WTC11 (cell line): Measurements from ENCODE around the gene KNDC1. TPM values are rescaled to one million over a fixed set of nuclear protein-coding genes. Genes with fewer than 3 reads are reported as not detected.

Experiments
- ATAC-seq: fragments of 200-7000 bp; cut with Tn5 transposase; 2 replicates; pipeline ENCODE4 v1.10.0; 2021; ENCODE audit warnings: mild to moderate bottlenecking, moderate library complexity
- CTCF ChIA-PET: fragments of 300-600 bp; sonication (Branson Sonifier 250); formaldehyde crosslinking; loops from one replicate; lab custom pipeline; 2021; ENCODE audit warnings: antibody characterized with exemption; lab: Charles Lee
- POLR2A ChIA-PET: fragments of 350-600 bp; sonication (Branson Sonifier 250); formaldehyde crosslinking; loops from one replicate; lab custom pipeline; 2021; ENCODE audit warnings: antibody characterized with exemption; lab: Charles Lee
- DNase-seq: peaks from one replicate; pipeline ENCODE4 v3.0.0; 2021; ENCODE audit warnings: low spot score
- H3K27ac Mint-ChIP-seq: 2 replicates; pipeline ENCODE4 v1.8.0; 2021; ENCODE audit warnings: mixed read lengths
- H3K27me3 Mint-ChIP-seq: 2 replicates; pipeline ENCODE4 v1.8.0; 2021; ENCODE audit warnings: low read depth, mild to moderate bottlenecking, moderate library complexity, mixed read lengths
- H3K36me3 Mint-ChIP-seq: 2 replicates; pipeline ENCODE4 v1.8.0; 2021; ENCODE audit warnings: mixed read lengths
- H3K4me1 Mint-ChIP-seq: 2 replicates; pipeline ENCODE4 v1.8.0; 2022; ENCODE audit warnings: mixed read lengths
- H3K4me3 Mint-ChIP-seq: 2 replicates; pipeline ENCODE4 v1.8.0; 2021; ENCODE audit warnings: mild to moderate bottlenecking, moderate library complexity, mixed read lengths
- H3K9me3 Mint-ChIP-seq: 2 replicates; pipeline ENCODE4 v1.8.0; 2021; ENCODE audit warnings: mixed read lengths
- CREB1 ChIP-seq: sonication (generic); formaldehyde crosslinking; IDR thresholded peaks from 2 replicates; pipeline ENCODE4 v1.8.0; 2023; ENCODE audit warnings: mild to moderate bottlenecking, missing genetic modification reagents
- ESRRA ChIP-seq: sonication (generic); formaldehyde crosslinking; IDR thresholded peaks from 2 replicates; pipeline ENCODE4 v1.8.1; 2022; ENCODE audit warnings: mild to moderate bottlenecking, missing genetic modification reagents, borderline replicate concordance
- ETV6 ChIP-seq: sonication (generic); formaldehyde crosslinking; IDR thresholded peaks from 2 replicates; pipeline ENCODE4 v1.8.1; 2022; ENCODE audit warnings: mild to moderate bottlenecking, missing genetic modification reagents
- FOXK1 ChIP-seq: sonication (generic); formaldehyde crosslinking; IDR thresholded peaks from 2 replicates; pipeline ENCODE4 v1.8.0; 2022; ENCODE audit warnings: mild to moderate bottlenecking, moderate library complexity, missing genetic modification reagents
- FOXP1 ChIP-seq: sonication (generic); formaldehyde crosslinking; IDR thresholded peaks from 2 replicates; pipeline ENCODE4 v1.8.0; 2022; ENCODE audit warnings: missing genetic modification reagents, mild to moderate bottlenecking, moderate library complexity, borderline replicate concordance
- GABPB1 ChIP-seq: sonication (generic); formaldehyde crosslinking; IDR thresholded peaks from 2 replicates; pipeline ENCODE4 v1.8.1; 2023; ENCODE audit warnings: mild to moderate bottlenecking, missing genetic modification reagents
- GRHL2 ChIP-seq: fragments of 250-450 bp; sonication (Bioruptor Pico); IDR thresholded peaks from 2 replicates; pipeline ENCODE4 v1.8.0; 2022; ENCODE audit warnings: mild to moderate bottlenecking, moderate library complexity; ENCODE audit not compliant: insufficient replicate concordance, severe bottlenecking
- GTF2I ChIP-seq: fragments of 250-450 bp; sonication (Bioruptor Pico); conservative IDR thresholded peaks from 2 replicates; pipeline ENCODE4 v1.4.0; 2021; ENCODE audit warnings: mild to moderate bottlenecking
- IRF1 ChIP-seq: sonication (generic); formaldehyde crosslinking; IDR thresholded peaks from 2 replicates; pipeline ENCODE4 v1.8.0; 2023; ENCODE audit warnings: missing genetic modification reagents
- IRF2 ChIP-seq: sonication (generic); formaldehyde crosslinking; IDR thresholded peaks from 2 replicates; pipeline ENCODE4 v1.8.0; 2022; ENCODE audit warnings: low read depth, missing genetic modification reagents, borderline replicate concordance
- JAZF1 ChIP-seq: fragments of 250-450 bp; sonication (Bioruptor Pico); IDR thresholded peaks from 2 replicates; pipeline ENCODE4 v1.9.0; 2021; ENCODE audit warnings: moderate library complexity, mild to moderate bottlenecking, inconsistent platforms
- KAT7 ChIP-seq: sonication (generic); formaldehyde crosslinking; IDR thresholded peaks from 2 replicates; pipeline ENCODE4 v1.8.1; 2023; ENCODE audit warnings: missing genetic modification reagents, mild to moderate bottlenecking, borderline replicate concordance
- MLX ChIP-seq: sonication (generic); formaldehyde crosslinking; IDR thresholded peaks from 2 replicates; pipeline ENCODE4 v1.8.1; 2023; ENCODE audit warnings: mild to moderate bottlenecking, missing genetic modification reagents, moderate library complexity
- NR2C2 ChIP-seq: sonication (generic); formaldehyde crosslinking; IDR thresholded peaks from 2 replicates; pipeline ENCODE4 v1.8.0; 2022; ENCODE audit warnings: mild to moderate bottlenecking, missing genetic modification reagents
- SOX15 ChIP-seq: fragments of 250-450 bp; sonication (Bioruptor Pico); IDR thresholded peaks from 2 replicates; pipeline ENCODE4 v1.9.0; 2021; ENCODE audit warnings: mild to moderate bottlenecking
- SP1 ChIP-seq: sonication (generic); formaldehyde crosslinking; conservative IDR thresholded peaks from 2 replicates; pipeline ENCODE4 v1.8.1; 2022; ENCODE audit warnings: missing genetic modification reagents
- TEAD4 ChIP-seq: sonication (generic); formaldehyde crosslinking; IDR thresholded peaks from 2 replicates; pipeline ENCODE4 v1.8.0; 2022; ENCODE audit warnings: mild to moderate bottlenecking, missing genetic modification reagents
- ZNF121 ChIP-seq: sonication (generic); formaldehyde crosslinking; IDR thresholded peaks from 2 replicates; pipeline ENCODE4 v1.8.0; 2023; ENCODE audit warnings: missing genetic modification reagents
- total RNA-seq: library from RNA; stranded (reverse); gene quantifications from 3 replicates; pipeline ENCODE4 v1.2.3, GENCODE V29; 2021
- TF ChIP-seq, protein P1 (sequence below): sonication (generic); formaldehyde crosslinking; IDR thresholded peaks from 2 replicates; pipeline ENCODE4 v1.8.1; 2023; ENCODE audit warnings: mild to moderate bottlenecking, missing genetic modification reagents, moderate library complexity
- TF ChIP-seq, protein P2 (sequence below): fragments of 250-450 bp; sonication (Bioruptor Pico); IDR thresholded peaks from 2 replicates; pipeline ENCODE4 v1.9.0; 2021; ENCODE audit warnings: mild to moderate bottlenecking
- TF ChIP-seq, protein P3 (sequence below): sonication (generic); formaldehyde crosslinking; IDR thresholded peaks from 2 replicates; pipeline ENCODE4 v1.8.1; 2022; ENCODE audit warnings: missing genetic modification reagents, borderline replicate concordance
- TF ChIP-seq, protein P4 (sequence below): sonication (generic); formaldehyde crosslinking; IDR thresholded peaks from 2 replicates; pipeline ENCODE4 v1.8.1; 2022; ENCODE audit warnings: low read depth, mild to moderate bottlenecking, moderate library complexity, missing genetic modification reagents, borderline replicate concordance
- TF ChIP-seq, protein P5 (sequence below): sonication (generic); formaldehyde crosslinking; IDR thresholded peaks from 2 replicates; pipeline ENCODE4 v1.8.1; 2023; ENCODE audit warnings: mild to moderate bottlenecking, moderate library complexity, missing genetic modification reagents

KNDC1 gene
- total RNA-seq, 1 experiment from 2014 or later: 26.6 TPM

- CTCF ChIA-PET: interaction anchor here (1.1 kb wide), 1 partner anchor 56 kb away, joined by 6 read pairs; no protein-coding TSS in a partner anchor
- Mint-ChIP-seq H3K27ac (no peak overlapping the region), H3K4me3 (no peak overlapping the region), H3K9me3 (no peaks in the 10 kb centered on the region), H3K36me3 (no peaks in the 10 kb centered on the region), H3K27me3 (no peaks in the 10 kb centered on the region), H3K4me1 (no peaks in the 10 kb centered on the region)
- DNase-seq: no peak
- POLR2A ChIA-PET: no interaction called here
- TF ChIP-seq GTF2I (CRISPR knock-in tag) (no peak), JAZF1 (CRISPR knock-in tag) (no peak), FOXP1 (CRISPR knock-in tag) (no peak), SP1 (CRISPR knock-in tag) (no peak), ETV6 (CRISPR knock-in tag) (no peak), ZNF121 (no peak), NR2C2 (no peak), ESRRA (CRISPR knock-in tag) (no peak), MLX (CRISPR knock-in tag) (no peak), FOXK1 (CRISPR knock-in tag) (no peak), CREB1 (no peak), SOX15 (no peak), GRHL2 (CRISPR knock-in tag) (no peak), TEAD4 (CRISPR knock-in tag) (no peak)
- TF ChIP-seq, protein P1, sequence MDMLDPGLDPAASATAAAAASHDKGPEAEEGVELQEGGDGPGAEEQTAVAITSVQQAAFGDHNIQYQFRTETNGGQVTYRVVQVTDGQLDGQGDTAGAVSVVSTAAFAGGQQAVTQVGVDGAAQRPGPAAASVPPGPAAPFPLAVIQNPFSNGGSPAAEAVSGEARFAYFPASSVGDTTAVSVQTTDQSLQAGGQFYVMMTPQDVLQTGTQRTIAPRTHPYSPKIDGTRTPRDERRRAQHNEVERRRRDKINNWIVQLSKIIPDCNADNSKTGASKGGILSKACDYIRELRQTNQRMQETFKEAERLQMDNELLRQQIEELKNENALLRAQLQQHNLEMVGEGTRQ: no peak
- TF ChIP-seq, protein P2, sequence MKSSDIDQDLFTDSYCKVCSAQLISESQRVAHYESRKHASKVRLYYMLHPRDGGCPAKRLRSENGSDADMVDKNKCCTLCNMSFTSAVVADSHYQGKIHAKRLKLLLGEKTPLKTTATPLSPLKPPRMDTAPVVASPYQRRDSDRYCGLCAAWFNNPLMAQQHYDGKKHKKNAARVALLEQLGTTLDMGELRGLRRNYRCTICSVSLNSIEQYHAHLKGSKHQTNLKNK: no peak
- TF ChIP-seq, protein P3, sequence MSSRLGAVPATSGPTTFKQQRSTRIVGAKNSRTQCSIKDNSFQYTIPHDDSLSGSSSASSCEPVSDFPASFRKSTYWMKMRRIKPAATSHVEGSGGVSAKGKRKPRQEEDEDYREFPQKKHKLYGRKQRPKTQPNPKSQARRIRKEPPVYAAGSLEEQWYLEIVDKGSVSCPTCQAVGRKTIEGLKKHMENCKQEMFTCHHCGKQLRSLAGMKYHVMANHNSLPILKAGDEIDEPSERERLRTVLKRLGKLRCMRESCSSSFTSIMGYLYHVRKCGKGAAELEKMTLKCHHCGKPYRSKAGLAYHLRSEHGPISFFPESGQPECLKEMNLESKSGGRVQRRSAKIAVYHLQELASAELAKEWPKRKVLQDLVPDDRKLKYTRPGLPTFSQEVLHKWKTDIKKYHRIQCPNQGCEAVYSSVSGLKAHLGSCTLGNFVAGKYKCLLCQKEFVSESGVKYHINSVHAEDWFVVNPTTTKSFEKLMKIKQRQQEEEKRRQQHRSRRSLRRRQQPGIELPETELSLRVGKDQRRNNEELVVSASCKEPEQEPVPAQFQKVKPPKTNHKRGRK (CRISPR knock-in tag): no peak
- TF ChIP-seq, protein P4, sequence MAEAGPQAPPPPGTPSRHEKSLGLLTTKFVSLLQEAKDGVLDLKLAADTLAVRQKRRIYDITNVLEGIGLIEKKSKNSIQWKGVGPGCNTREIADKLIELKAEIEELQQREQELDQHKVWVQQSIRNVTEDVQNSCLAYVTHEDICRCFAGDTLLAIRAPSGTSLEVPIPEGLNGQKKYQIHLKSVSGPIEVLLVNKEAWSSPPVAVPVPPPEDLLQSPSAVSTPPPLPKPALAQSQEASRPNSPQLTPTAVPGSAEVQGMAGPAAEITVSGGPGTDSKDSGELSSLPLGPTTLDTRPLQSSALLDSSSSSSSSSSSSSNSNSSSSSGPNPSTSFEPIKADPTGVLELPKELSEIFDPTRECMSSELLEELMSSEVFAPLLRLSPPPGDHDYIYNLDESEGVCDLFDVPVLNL: no peak
- TF ChIP-seq, protein P5, sequence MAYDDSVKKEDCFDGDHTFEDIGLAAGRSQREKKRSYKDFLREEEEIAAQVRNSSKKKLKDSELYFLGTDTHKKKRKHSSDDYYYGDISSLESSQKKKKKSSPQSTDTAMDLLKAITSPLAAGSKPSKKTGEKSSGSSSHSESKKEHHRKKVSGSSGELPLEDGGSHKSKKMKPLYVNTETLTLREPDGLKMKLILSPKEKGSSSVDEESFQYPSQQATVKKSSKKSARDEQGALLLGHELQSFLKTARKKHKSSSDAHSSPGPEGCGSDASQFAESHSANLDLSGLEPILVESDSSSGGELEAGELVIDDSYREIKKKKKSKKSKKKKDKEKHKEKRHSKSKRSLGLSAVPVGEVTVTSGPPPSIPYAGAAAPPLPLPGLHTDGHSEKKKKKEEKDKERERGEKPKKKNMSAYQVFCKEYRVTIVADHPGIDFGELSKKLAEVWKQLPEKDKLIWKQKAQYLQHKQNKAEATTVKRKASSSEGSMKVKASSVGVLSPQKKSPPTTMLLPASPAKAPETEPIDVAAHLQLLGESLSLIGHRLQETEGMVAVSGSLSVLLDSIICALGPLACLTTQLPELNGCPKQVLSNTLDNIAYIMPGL (CRISPR knock-in tag): no peak
- ATAC-seq: no peak
Observed at GRCh38 chr10:133199992-133200611, 40.1 kb downstream of the KNDC1 start.

DNA sequence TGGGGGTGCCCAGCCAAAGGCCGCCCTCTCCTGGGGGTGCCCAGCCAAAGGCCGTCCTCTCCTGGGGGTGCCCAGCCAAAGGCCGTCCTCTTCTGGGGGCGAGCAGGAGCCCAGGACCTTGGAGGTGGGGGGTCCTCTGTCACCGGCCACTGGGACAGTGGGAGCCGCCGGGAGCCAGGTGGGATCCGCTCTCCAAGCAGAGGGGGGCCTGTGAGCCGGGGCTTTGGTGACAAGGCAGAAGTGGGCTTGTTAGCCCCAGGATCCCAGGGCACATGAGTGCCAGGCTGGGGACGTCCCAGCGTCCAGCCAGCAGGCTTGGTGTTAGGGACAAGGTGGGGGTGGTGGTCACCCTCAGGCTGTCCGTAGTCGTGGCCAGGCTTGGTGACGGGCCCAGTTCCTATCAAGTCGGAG lies 40.6 kb downstream of the KNDC1 start:
- DNase-seq (no peak), ATAC-seq (no peak)
- TF ChIP-seq GABPB1 (CRISPR knock-in tag) (no peak), IRF1 (CRISPR knock-in tag) (no peak), KAT7 (no peak), IRF2 (CRISPR knock-in tag) (no peak)
- Mint-ChIP-seq H3K4me1 (no peaks in the 10 kb centered on the region), H3K27me3 (no peaks in the 10 kb centered on the region), H3K9me3 (no peaks in the 10 kb centered on the region), H3K36me3 (no peaks in the 10 kb centered on the region), H3K4me3 (no peak overlapping the region), H3K27ac (peak overlapping the region; percentile 89)
- ChIA-PET CTCF (interaction anchor here (1.1 kb wide), 1 partner anchor 57 kb away, joined by 6 read pairs; no protein-coding TSS in a partner anchor), POLR2A (no interaction called here)
